D721Med (cell line): ENCODE data around the gene SUCLA2.

Source experiments
- DNase-seq: peaks from one replicate; pipeline ENCODE4 v3.0.0; 2011; ENCODE audit warnings: low spot score; ENCODE audit not compliant: insufficient read length
- FAIRE-seq: peaks from 2 replicates; lab custom pipeline; 2011; peaks lifted over from hg19 to GRCh38; lab: Jason Lieb, UNC
- CTCF ChIP-seq: IDR thresholded peaks from 2 replicates; pipeline ENCODE4 v1.5.1; 2012; ENCODE audit warnings: mild to moderate bottlenecking, control low read depth; ENCODE audit not compliant: insufficient read depth; ENCODE audit errors: missing control alignments

SUCLA2 gene

DNA sequence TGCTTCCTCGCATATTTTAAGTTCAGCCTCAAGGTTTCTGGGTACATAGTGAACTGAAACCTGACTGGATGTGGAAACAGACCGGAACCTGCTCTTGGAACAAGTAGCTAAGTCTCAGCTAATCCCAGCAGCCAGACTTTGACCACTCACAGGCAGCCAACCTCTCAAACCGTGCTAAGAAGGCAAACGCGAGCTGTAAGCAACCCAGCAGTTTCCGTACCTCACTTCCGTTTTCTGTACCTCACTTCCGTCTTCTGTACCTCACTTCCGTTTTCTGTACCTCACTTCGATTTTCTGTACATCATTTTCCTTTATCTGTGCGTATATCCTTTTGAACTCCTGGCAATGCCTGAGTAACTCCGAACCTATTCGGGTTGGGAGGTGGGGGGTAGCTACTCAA lies 96.8 kb downstream of the SUCLA2 start:
- no peak for TF ChIP-seq CTCF
- no peak for DNase-seq
- no peak for FAIRE-seq

DNA sequence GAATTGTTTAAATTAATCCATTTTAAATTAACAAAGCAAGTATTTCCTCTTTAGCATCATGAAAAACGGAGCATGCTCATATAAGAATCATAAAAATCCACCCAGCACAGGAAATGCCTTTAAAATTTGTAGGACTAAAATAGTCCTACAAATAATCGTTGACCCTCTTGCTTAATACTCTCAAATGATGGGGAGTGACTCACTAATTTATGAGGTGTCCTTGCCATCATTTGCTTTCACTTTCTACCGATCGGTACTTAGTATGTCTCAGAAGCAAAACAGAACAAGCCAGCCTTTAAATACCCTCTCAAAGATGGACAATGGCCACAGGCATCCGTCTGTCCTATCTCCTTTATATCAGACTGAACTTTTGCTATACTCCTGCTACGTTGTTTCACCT lies 97.2 kb downstream of the SUCLA2 start:
- FAIRE-seq (no peak), DNase-seq (no peak)
- TF ChIP-seq CTCF = no peak

- DNase-seq (no peak), FAIRE-seq (no peak)
- TF ChIP-seq CTCF = no peak
Observed at GRCh38 chr13:47901441-47901840, 99.6 kb downstream of the SUCLA2 start.

DNA sequence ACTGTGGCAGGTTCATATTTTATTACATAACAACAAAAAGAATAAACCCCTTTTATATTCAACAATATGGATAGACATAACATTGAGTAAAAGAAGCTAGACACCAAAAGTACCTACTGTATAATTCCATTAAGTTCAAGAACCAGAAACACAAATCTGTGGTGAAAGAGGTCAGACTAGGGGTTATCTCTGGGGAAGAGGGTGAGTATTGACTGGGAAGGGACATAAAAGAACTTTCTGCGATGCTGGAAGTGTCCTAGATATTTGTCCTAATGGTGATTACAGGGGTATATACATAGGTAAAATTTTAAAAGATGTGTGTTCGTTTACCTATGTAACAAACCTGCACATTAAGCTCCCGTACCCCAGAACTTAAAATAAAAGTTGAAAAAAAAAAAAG lies 103.0 kb downstream of the SUCLA2 start:
- DNase-seq (no peak), FAIRE-seq (no peak)
- no peak for TF ChIP-seq CTCF

DNA sequence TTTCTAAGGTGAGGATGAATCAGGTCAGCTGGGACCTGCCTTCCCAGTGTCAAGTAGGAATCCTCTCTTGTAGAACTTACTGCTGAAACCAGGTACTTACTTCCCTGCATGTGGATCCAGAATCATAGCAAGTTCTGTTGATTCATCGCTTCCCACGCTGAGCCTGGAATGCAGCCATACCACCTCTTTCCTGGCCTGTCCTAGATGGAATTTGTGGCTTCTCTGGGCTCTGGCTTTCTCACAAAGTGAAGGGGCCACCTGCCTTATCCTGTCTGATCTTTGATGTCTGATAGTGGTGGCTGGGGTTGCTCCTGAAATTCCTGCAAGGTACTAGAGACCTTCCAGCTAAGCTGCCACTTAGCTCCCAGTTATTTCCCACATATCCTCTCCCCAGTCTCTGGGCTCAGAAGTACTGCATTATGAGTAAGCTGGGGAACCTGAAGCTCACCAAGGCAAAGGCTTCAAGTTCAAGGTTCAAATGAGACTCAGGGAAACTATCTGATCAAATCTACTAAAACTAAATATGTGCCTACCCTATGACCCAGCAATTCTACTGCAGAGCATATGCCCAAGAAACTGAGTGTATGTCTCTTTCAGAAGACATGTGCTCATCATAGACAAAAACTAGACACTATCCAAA lies 103.5 kb downstream of the SUCLA2 start:
- DNase-seq = no peak
- no peak for FAIRE-seq
- TF ChIP-seq CTCF = no peak

DNA sequence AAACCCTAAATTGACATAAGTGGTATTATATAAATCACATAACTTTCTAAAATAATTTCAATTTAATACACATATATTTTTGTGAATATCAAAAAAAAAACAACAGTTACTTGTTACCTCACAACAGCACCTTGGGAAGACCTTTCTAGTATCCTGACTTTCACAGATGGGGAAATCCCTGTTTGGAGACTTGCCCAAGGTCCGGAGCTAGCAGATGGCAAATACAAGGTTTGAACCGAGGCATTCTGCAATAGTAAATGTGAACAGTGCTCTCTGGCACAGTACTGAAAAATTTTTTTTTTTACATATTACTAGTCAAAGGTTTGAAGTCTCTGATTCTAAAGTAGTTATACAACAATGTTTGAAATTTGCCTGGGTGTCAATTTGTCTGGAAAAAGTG lies 104.5 kb downstream of the SUCLA2 start:
- FAIRE-seq = no peak
- no peak for TF ChIP-seq CTCF
- DNase-seq = no peak

- no peak for TF ChIP-seq CTCF
- FAIRE-seq = no peak
- DNase-seq = no peak
Observed at GRCh38 chr13:47896111-47896510, 105.0 kb downstream of the SUCLA2 start.
